Natural killer cell treated with Interleukin-12 subunit alpha and Interleukin-12 subunit beta and Interleukin-15 and Interleukin-18, amount 100 ng/mL, for 72 hours (primary cell): ENCODE results near the gene FAM83F. TPM values are rescaled to one million over a fixed set of nuclear protein-coding genes. Genes with fewer than 3 reads are reported as not detected.
"Not testable (repeated sequence)": the region's sequence is repeated elsewhere in the genome, so short reads cannot be mapped to it uniquely, and the experiment has no call there.

ENCODE experiments used
- ATAC-seq, 2 donors: fragments of 150-1000 bp; cut with Tn5 transposase in 1 of 2; sonication (Bioruptor Pico), chemical (Tn5 transposase) in 1 of 2; 2 replicates each; pipeline ENCODE4 v1.10.0; 2021
- DNase-seq: peaks from one replicate; pipeline ENCODE4 v3.0.0; 2022; ENCODE audit warnings: low spot score
- H3K27ac Mint-ChIP-seq, 2 donors: 1 replicate in 1 of 2; 2 replicates in 1 of 2; pipeline ENCODE4 v1.8.0; 2022; ENCODE audit warnings: mixed read lengths in 2 of 2, mild to moderate bottlenecking in 1 of 2, moderate library complexity in 1 of 2
- H3K27me3 Mint-ChIP-seq, 2 donors: 1 replicate in 1 of 2; 2 replicates in 1 of 2; pipeline ENCODE4 v1.8.0; 2022; ENCODE audit warnings: mixed read lengths in 2 of 2
- H3K36me3 Mint-ChIP-seq: one replicate; pipeline ENCODE4 v1.8.0; 2022; ENCODE audit warnings: mixed read lengths
- H3K4me1 Mint-ChIP-seq, 2 donors: 1 replicate in 1 of 2; 2 replicates in 1 of 2; pipeline ENCODE4 v1.8.0; 2022; ENCODE audit warnings: low read depth in 2 of 2, mixed read lengths in 2 of 2, mild to moderate bottlenecking in 1 of 2
- H3K4me3 Mint-ChIP-seq: one replicate; pipeline ENCODE4 v1.8.0; 2022; ENCODE audit warnings: mixed read lengths
- H3K9me3 Mint-ChIP-seq: 2 replicates; pipeline ENCODE4 v1.8.0; 2022; ENCODE audit warnings: mixed read lengths
- total RNA-seq, 2 donors: library from RNA; stranded (reverse); gene quantifications; one replicate each; pipeline ENCODE4 v1.2.3, GENCODE V29; 2022

The FAM83F gene
- total RNA-seq: under 1 TPM in 1 of 2 donors, not detected in 1; 0.39 TPM

- peaks cover 27 to 30% of the 10 kb centered on the region in 2 donors for H3K27me3 Mint-ChIP-seq
- DNase-seq (no peak), ATAC-seq (peak; percentile 80 to 86)
- H3K27ac Mint-ChIP-seq: peak within 1 kb of the TSS; percentile 22 to 49
- H3K4me3 Mint-ChIP-seq: peak within 1 kb of the TSS; percentile 58
- H3K4me1 Mint-ChIP-seq: peaks cover 0 to 6% of the 10 kb centered on the region in 2 donors
- H3K36me3 Mint-ChIP-seq: no peaks in the 10 kb centered on the region
- no peaks in the 10 kb centered on the region for H3K9me3 Mint-ChIP-seq
Observed at GRCh38 chr22:39994566-39995392, at the start of gene FAM83F. Gene FAM83F, plus strand, starts transcription at chr22:39994954. Its CDS starts 89 bp downstream, at chr22:39995043.

- peaks cover 25 to 68% of the 10 kb centered on the region in 2 donors for H3K4me1 Mint-ChIP-seq
- no peak for DNase-seq
- ATAC-seq: no peak
- H3K9me3 Mint-ChIP-seq: no peaks in the 10 kb centered on the region
- no peaks in the 10 kb centered on the region for H3K27me3 Mint-ChIP-seq
- H3K27ac Mint-ChIP-seq: no peak overlapping the region
- peaks cover 6% of the 10 kb centered on the region for H3K36me3 Mint-ChIP-seq
- H3K4me3 Mint-ChIP-seq: no peak overlapping the region
Observed at GRCh38 chr22:39946126-39946502, 48.6 kb upstream of the FAM83F start.

GRCh38 chr22:39946503-39947219 is 48.1 kb upstream of the FAM83F start:
- Mint-ChIP-seq H3K27ac (peak overlapping the region; percentile 48 to 51), H3K9me3 (no peaks in the 10 kb centered on the region), H3K27me3 (no peaks in the 10 kb centered on the region), H3K4me3 (no peak overlapping the region), H3K36me3 (peaks cover 11% of the 10 kb centered on the region), H3K4me1 (peaks cover 30 to 71% of the 10 kb centered on the region in 2 donors)
- DNase-seq (no peak), ATAC-seq (no peak)

- no peak for DNase-seq
- H3K4me3 Mint-ChIP-seq: no peak overlapping the region
- peaks cover 11% of the 10 kb centered on the region for H3K36me3 Mint-ChIP-seq
- peaks cover 36 to 73% of the 10 kb centered on the region in 2 donors for H3K4me1 Mint-ChIP-seq
- H3K27me3 Mint-ChIP-seq: no peaks in the 10 kb centered on the region
- peak overlapping the region; percentile 48 to 51 for H3K27ac Mint-ChIP-seq
- no peak for ATAC-seq
- no peaks in the 10 kb centered on the region for H3K9me3 Mint-ChIP-seq
Observed at GRCh38 chr22:39947220-39948216, 47.2 kb upstream of the FAM83F start.

- H3K9me3 Mint-ChIP-seq: no peaks in the 10 kb centered on the region
- no peak for ATAC-seq
- no peak overlapping the region for H3K4me3 Mint-ChIP-seq
- H3K27ac Mint-ChIP-seq: peak overlapping the region; percentile 14 to 35
- DNase-seq: no peak
- H3K36me3 Mint-ChIP-seq: peaks cover 11% of the 10 kb centered on the region
- peaks cover 39 to 69% of the 10 kb centered on the region in 2 donors for H3K4me1 Mint-ChIP-seq
- H3K27me3 Mint-ChIP-seq: no peaks in the 10 kb centered on the region
Observed at GRCh38 chr22:39949964-39950737, 44.6 kb upstream of the FAM83F start.

GRCh38 chr22:39951603-39952293 is 43.0 kb upstream of the FAM83F start:
- peaks cover 11% of the 10 kb centered on the region for H3K36me3 Mint-ChIP-seq
- peaks cover 40 to 72% of the 10 kb centered on the region in 2 donors for H3K4me1 Mint-ChIP-seq
- not testable (repeated sequence) for H3K27me3 Mint-ChIP-seq, H3K9me3 Mint-ChIP-seq, DNase-seq
- ATAC-seq: peak; percentile 21 to 59
- H3K4me3 Mint-ChIP-seq: peak overlapping the region; percentile 20
- peak overlapping the region; percentile 35 to 78 for H3K27ac Mint-ChIP-seq

- DNase-seq (no peak), ATAC-seq (no peak)
- Mint-ChIP-seq H3K27me3 (no peaks in the 10 kb centered on the region), H3K36me3 (peaks cover 11% of the 10 kb centered on the region), H3K4me1 (peaks cover 46 to 72% of the 10 kb centered on the region in 2 donors), H3K4me3 (peak overlapping the region; percentile 67), H3K27ac (peak overlapping the region; percentile 38 to 66), H3K9me3 (no peaks in the 10 kb centered on the region)
Observed at GRCh38 chr22:39952347-39952746, 42.4 kb upstream of the FAM83F start.

GRCh38 chr22:39953101-39953500 is 41.7 kb upstream of the FAM83F start:
- Mint-ChIP-seq H3K36me3 (peaks cover 12% of the 10 kb centered on the region), H3K9me3 (no peaks in the 10 kb centered on the region), H3K27ac (peak overlapping the region; percentile 38 to 66), H3K4me3 (no peak overlapping the region), H3K27me3 (no peaks in the 10 kb centered on the region), H3K4me1 (peaks cover 51 to 77% of the 10 kb centered on the region in 2 donors)
- DNase-seq (no peak), ATAC-seq (no peak)

- H3K27me3 Mint-ChIP-seq: no peaks in the 10 kb centered on the region
- H3K27ac Mint-ChIP-seq: peak overlapping the region in 1 of 2 donors; percentile 66
- ATAC-seq (peak in 1 of 2 donors; percentile 66), DNase-seq (no peak)
- no peaks in the 10 kb centered on the region for H3K9me3 Mint-ChIP-seq
- H3K4me3 Mint-ChIP-seq: no peak overlapping the region
- peaks cover 19% of the 10 kb centered on the region for H3K36me3 Mint-ChIP-seq
- peaks cover 66 to 79% of the 10 kb centered on the region in 2 donors for H3K4me1 Mint-ChIP-seq
Observed at GRCh38 chr22:39954584-39955055, 40.1 kb upstream of the FAM83F start.

GRCh38 chr22:39955675-39956074 is 39.1 kb upstream of the FAM83F start:
- no peaks in the 10 kb centered on the region for H3K9me3 Mint-ChIP-seq
- no peak overlapping the region for H3K4me3 Mint-ChIP-seq
- H3K27ac Mint-ChIP-seq: no peak overlapping the region
- H3K27me3 Mint-ChIP-seq: no peaks in the 10 kb centered on the region
- ATAC-seq (no peak), DNase-seq (no peak)
- peaks cover 69 to 79% of the 10 kb centered on the region in 2 donors for H3K4me1 Mint-ChIP-seq
- H3K36me3 Mint-ChIP-seq: peaks cover 23% of the 10 kb centered on the region

- no peak for DNase-seq
- Mint-ChIP-seq H3K36me3 (peaks cover 16% of the 10 kb centered on the region), H3K4me3 (peak overlapping the region; percentile 16), H3K27me3 (no peaks in the 10 kb centered on the region), H3K9me3 (no peaks in the 10 kb centered on the region), H3K4me1 (peaks cover 68 to 81% of the 10 kb centered on the region in 2 donors), H3K27ac (no peak overlapping the region)
- no peak for ATAC-seq
Observed at GRCh38 chr22:39956932-39957664, 37.7 kb upstream of the FAM83F start.
